Measurements from ENCODE around the gene THAP4. TPM values are rescaled to one million over a fixed set of nuclear protein-coding genes. Genes with fewer than 3 reads are reported as not detected.

THAP4 gene
- total and polyA plus RNA-seq, 12 donors, result 68.7 to 101 (median 78.3) TPM

- Histone ChIP-seq H3K36me3 (peaks cover 0 to 12% (median 0%) of the 10 kb centered on the region in 9 donors), H3K4me3 (no peak overlapping the region), H3K27me3 (peaks cover 0 to under 1% (median 0%) of the 10 kb centered on the region in 7 donors), H3K27ac (no peak overlapping the region), H3K9me3 (no peaks in the 10 kb centered on the region), H3K4me1 (peaks cover 3 to 33% (median 15%) of the 10 kb centered on the region in 9 donors)
- intact Hi-C loops (cut with DNase I), result no loop called here
- DNase-seq (no peak), ATAC-seq (no peak)
- TF ChIP-seq, protein P1, sequence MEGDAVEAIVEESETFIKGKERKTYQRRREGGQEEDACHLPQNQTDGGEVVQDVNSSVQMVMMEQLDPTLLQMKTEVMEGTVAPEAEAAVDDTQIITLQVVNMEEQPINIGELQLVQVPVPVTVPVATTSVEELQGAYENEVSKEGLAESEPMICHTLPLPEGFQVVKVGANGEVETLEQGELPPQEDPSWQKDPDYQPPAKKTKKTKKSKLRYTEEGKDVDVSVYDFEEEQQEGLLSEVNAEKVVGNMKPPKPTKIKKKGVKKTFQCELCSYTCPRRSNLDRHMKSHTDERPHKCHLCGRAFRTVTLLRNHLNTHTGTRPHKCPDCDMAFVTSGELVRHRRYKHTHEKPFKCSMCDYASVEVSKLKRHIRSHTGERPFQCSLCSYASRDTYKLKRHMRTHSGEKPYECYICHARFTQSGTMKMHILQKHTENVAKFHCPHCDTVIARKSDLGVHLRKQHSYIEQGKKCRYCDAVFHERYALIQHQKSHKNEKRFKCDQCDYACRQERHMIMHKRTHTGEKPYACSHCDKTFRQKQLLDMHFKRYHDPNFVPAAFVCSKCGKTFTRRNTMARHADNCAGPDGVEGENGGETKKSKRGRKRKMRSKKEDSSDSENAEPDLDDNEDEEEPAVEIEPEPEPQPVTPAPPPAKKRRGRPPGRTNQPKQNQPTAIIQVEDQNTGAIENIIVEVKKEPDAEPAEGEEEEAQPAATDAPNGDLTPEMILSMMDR (IDR thresholded peaks at IDR 0.05), result no peak
- 68 to 73% methylated on average over 10 of the region's 10 CpGs for WGBS, 2 donors
Measured at GRCh38 chr2:241565411-241565810, 71.5 kb downstream of the THAP4 start.

GRCh38 chr2:241564596-241565410 lies 72.2 kb downstream of the THAP4 start:
- peak in 1 of 8 donors; percentile 28 for ATAC-seq
- H3K27ac ChIP-seq, result no peak overlapping the region

DNA sequence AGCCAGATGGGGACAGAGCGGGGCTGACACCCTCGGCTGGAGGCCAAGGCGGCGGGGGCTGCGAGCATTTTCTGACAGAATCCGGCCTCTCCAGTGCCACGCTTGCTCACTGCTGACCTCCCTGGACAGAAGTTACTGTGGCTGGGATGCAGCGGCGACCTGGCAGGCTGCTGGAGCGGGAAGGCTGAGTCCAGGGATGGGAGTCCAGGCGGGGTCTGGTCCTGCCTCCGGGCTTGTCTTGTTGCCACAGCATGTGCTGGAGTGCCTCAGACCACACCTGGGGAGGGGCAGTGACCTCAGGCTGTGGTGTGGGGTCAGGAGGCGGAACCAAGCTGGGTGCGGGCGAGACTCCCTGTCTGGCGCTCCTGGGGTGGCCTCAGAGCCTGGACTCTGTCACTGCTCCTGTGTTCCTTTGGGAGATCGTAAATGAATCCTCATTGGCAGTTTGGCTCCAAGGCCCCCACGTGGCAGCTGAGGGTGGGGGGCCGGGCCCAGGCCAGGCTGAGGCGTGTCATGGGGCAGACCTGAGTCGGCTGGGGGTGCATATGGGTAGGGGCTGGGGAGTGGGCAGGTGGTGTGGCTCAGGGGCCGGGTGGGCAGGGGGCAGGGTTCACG lies 72.9 kb downstream of the THAP4 start:
- intact Hi-C loops (cut with DNase I), result no loop called here
- Histone ChIP-seq H3K4me3 (no peak overlapping the region), H3K27ac (no peak overlapping the region), H3K4me1 (peaks cover 9 to 43% (median 25%) of the 10 kb centered on the region in 9 donors), H3K9me3 (no peaks in the 10 kb centered on the region), H3K27me3 (peaks cover 0 to 14% (median 0%) of the 10 kb centered on the region in 7 donors), H3K36me3 (peaks cover 0 to 12% (median 0%) of the 10 kb centered on the region in 9 donors)
- DNase-seq (no peak), ATAC-seq (no peak)
- TF ChIP-seq, protein P1 (IDR thresholded peaks at IDR 0.05), result no peak
- WGBS, 2 donors, result 78 to 85% methylated on average over 23 of the region's 23 CpGs

More at GRCh38 chr2:241564596-241565410, 72.2 kb downstream of the THAP4 start:
- peaks cover 9 to 40% (median 21%) of the 10 kb centered on the region in 9 donors for H3K4me1 ChIP-seq
- H3K27me3 ChIP-seq, result peaks cover 0 to 7% (median 0%) of the 10 kb centered on the region in 7 donors
- no peaks in the 10 kb centered on the region for H3K9me3 ChIP-seq
- H3K36me3 ChIP-seq, result peaks cover 0 to 12% (median 0%) of the 10 kb centered on the region in 9 donors
- WGBS, 2 donors, result 81 to 82% methylated on average over 36 of the region's 36 CpGs
- DNase-seq, result no peak
- TF ChIP-seq, protein P1 (IDR thresholded peaks at IDR 0.05), result no peak
- intact Hi-C loops (cut with DNase I), result no loop called here
- H3K4me3 ChIP-seq, result no peak overlapping the region

DNA sequence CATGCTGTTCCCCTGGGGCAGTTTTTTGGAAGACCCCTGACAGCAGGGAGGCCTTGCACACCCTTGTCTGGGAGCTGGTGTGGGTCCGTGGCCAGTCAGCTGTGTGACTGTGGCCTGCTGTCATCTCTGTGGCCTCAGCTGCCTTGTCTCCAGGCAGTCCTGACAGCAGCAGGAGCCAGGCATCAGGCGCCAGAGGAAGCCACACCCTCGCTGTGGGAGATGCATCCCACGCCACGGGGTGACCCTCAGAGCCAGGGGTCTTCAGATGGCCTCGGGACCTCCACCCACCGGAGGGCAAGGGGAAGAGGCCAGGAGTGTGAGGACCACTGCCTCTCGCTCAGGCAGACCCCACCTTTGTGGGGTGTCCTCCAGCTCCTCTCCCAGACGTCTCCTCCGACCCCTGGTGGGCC lies 73.4 kb downstream of the THAP4 start:
- no peak for DNase-seq
- 73 to 78% methylated on average over 10 of the region's 10 CpGs for WGBS, 2 donors
- intact Hi-C loops (cut with DNase I), result no loop called here

More for the DNA sequence above, 73.4 kb downstream of the THAP4 start:
- TF ChIP-seq, protein P1 (IDR thresholded peaks at IDR 0.05), result no peak
- Histone ChIP-seq H3K9me3 (no peaks in the 10 kb centered on the region), H3K4me1 (peaks cover 11 to 43% (median 25%) of the 10 kb centered on the region in 9 donors), H3K4me3 (no peak overlapping the region), H3K27ac (no peak overlapping the region), H3K27me3 (peaks cover 0 to 19% (median under 1%) of the 10 kb centered on the region in 7 donors), H3K36me3 (peaks cover 0 to 12% (median 0%) of the 10 kb centered on the region in 9 donors)
- no peak for ATAC-seq

All from heart right ventricle (tissue), 16 donors.